HUES64 (cell line): ENCODE data around the gene LINS1.
"Not testable (repeated sequence)": the region's sequence is repeated elsewhere in the genome, so short reads cannot be mapped to it uniquely, and the experiment has no call there.

Source experiments
- H3K27ac ChIP-seq: 2 replicates; pipeline ENCODE4 v1.7.0; 2013; ENCODE audit warnings: low read depth, low read length, inconsistent platforms
- H3K27me3 ChIP-seq: 2 replicates; pipeline ENCODE4 v1.6.1; 2013; ENCODE audit warnings: mild to moderate bottlenecking, low read length; ENCODE audit not compliant: insufficient read depth
- H3K36me3 ChIP-seq: 2 replicates; pipeline ENCODE4 v1.6.1; 2013; ENCODE audit warnings: mild to moderate bottlenecking, low read length; ENCODE audit not compliant: insufficient read depth
- H3K4me1 ChIP-seq: 2 replicates; pipeline ENCODE4 v1.6.1; 2013; ENCODE audit warnings: mild to moderate bottlenecking, low read length, moderate library complexity; ENCODE audit not compliant: insufficient read depth
- H3K4me3 ChIP-seq: 2 replicates; pipeline ENCODE4 v1.5.1; 2013; ENCODE audit warnings: mild to moderate bottlenecking, low read length, moderate library complexity
- H3K9ac ChIP-seq: 2 replicates; pipeline ENCODE4 v1.6.1; 2013; ENCODE audit warnings: mild to moderate bottlenecking, low read depth, low read length
- H3K9me3 ChIP-seq: 2 replicates; pipeline ENCODE4 v1.6.1; 2013; ENCODE audit warnings: low read depth, low read length; ENCODE audit not compliant: insufficient read depth
- WGBS: fragments of 150-250, 120-280 bp; methylation state at CpG from one replicate; pipeline ENCODE4 v1.1.7; 2013; ENCODE audit warnings: missing lambda C conversion rate; 5-methylcytosine and 5-hydroxymethylcytosine counted together

LINS1 gene

DNA sequence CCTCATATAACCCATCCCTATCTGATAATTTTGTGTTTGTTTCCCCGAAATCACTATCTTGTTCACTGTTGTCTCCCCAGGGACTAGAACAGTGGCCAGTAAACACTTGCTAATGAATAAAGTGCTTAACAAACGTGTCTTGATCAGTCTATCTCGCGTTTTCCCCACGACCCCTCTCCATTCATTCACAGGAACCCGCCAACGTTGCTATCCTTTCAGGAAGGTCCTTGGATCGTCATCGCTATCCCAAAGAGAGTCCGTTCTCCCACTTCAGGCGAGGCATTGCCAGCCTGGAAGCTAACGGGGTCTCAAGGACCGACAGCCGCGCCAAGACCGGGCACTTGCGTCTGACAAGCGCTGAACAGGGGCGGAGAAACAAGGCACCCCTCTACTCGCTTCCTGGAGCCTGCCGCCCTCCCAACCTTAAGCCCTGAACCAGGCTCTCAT, 344 bp downstream of the LINS1 start:
- no peak overlapping the region for H3K27ac ChIP-seq
- peaks cover 10% of the 10 kb centered on the region for H3K4me1 ChIP-seq
- under 1% methylated on average over 21 of the region's 21 CpGs for WGBS
- no peaks in the 10 kb centered on the region for H3K27me3 ChIP-seq
- H3K36me3 ChIP-seq = peaks cover 20% of the 10 kb centered on the region
- peak overlapping the region; percentile 77 for H3K4me3 ChIP-seq
- H3K9me3 ChIP-seq = no peaks in the 10 kb centered on the region
- peak overlapping the region; percentile 60 for H3K9ac ChIP-seq

DNA sequence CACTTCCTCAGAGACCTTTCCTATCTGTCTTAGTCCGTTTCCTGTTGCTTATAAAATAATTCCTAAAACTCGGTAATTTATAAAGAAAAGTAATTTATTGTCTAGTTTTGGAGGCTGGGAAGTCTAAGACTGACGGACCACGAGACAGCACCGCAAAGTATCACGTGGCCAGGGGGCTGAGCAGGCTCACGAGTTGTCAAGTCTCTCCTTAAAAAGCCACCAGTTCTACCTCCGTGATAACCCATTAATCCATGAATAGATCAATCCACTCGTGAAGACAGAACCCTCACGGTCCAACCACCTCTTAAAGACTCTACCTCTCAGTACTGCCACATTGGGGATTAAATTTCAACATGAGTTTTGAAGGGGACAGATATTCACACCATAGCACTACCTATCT, 821 bp downstream of the LINS1 start:
- Histone ChIP-seq H3K4me1 (peaks cover 10% of the 10 kb centered on the region), H3K9me3 (no peaks in the 10 kb centered on the region), H3K27me3 (no peaks in the 10 kb centered on the region), H3K9ac (peak overlapping the region; percentile 60), H3K27ac (no peak overlapping the region), H3K4me3 (peak overlapping the region; percentile 77), H3K36me3 (peaks cover 17% of the 10 kb centered on the region)
- WGBS = 1% methylated on average over 8 of the region's 10 CpGs

GRCh38 chr15:100598655-100599054, 3.3 kb downstream of the LINS1 start:
- Histone ChIP-seq H3K9ac (no peak overlapping the region), H3K27me3 (no peaks in the 10 kb centered on the region), H3K4me1 (peaks cover 8% of the 10 kb centered on the region), H3K36me3 (no peaks in the 10 kb centered on the region), H3K4me3 (no peak overlapping the region), H3K9me3 (no peaks in the 10 kb centered on the region), H3K27ac (no peak overlapping the region)
- WGBS = 88% methylated on average over 1 of the region's 1 CpG

DNA sequence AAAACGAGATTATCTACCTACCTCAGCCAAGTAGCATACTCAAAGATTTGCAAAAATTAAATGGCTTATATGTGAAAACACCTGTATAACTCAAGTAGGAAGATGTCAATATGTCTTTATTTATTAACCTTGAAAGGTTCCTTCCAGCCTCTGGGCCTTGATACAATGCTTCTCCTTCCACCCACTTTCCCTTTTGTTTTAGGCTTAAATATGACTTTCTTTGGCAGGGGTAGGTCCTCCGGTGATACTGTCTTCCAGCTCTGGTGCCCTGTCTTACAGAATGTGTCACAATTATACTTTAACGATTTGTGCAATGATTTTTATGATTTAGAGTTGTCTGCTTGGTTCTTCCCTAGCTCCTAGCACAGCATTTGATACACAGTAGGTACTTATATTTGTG, 4.1 kb downstream of the LINS1 start:
- H3K27ac ChIP-seq = no peak overlapping the region
- H3K36me3 ChIP-seq = no peaks in the 10 kb centered on the region
- no peak overlapping the region for H3K4me3 ChIP-seq
- no peak overlapping the region for H3K9ac ChIP-seq
- H3K27me3 ChIP-seq = no peaks in the 10 kb centered on the region
- WGBS = 92% methylated on average over 2 of the region's 3 CpGs
- 0 out of 2 replicates have a peak, but pooled peaks cover 2% of the 10 kb centered on the region for H3K9me3 ChIP-seq
- peaks cover 4% of the 10 kb centered on the region; the same call in 1 of the 2 replicates for H3K4me1 ChIP-seq

DNA sequence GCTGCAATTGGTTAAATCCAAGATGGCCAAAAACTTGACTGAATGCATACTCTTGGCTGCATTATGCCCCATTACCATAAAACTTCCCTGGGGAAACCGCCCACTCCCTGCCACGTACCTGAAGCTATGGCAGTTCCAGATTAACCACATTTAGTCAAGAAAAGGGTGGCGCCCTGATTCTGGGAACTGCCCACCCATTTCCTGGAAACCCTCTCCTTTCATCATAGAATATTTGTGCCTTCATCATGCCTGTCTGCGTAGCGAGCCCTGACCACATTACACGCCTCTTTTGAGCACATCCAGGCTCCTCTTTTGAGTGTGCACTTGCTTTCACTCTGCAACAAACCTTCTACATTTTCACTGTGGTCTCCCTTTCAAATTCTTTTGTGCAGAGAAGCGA, 5.2 kb downstream of the LINS1 start:
- Histone ChIP-seq H3K9ac (no peak overlapping the region), H3K36me3 (no peaks in the 10 kb centered on the region), H3K27ac (no peak overlapping the region), H3K27me3 (no peaks in the 10 kb centered on the region), H3K4me3 (no peak overlapping the region), H3K4me1 (peaks cover 4% of the 10 kb centered on the region; the same call in 1 of the 2 replicates), H3K9me3 (peaks cover 11% of the 10 kb centered on the region; the same call in 1 of the 2 replicates)
- 92% methylated on average over 7 of the region's 7 CpGs for WGBS

DNA sequence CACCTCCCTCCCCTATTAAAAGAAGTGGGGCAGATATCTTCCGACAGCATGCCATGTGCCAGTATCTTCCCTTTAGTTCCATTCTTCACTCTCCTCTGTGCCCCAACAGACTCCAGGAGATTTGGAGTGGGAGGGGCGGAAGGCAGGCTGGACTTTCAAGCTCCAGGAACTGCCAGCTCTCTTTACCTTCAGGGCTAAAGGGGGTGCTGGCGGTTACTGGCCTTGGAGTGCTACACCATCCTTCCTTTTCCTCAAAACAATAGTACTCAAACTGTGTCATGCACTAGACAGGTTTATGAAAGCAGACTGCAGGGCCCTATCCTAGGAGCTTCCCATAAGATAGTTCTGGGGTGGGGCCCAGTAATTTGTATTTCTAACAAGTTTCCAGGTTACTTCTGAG, 6.0 kb downstream of the LINS1 start:
- Histone ChIP-seq H3K4me1 (peaks cover 4% of the 10 kb centered on the region; the same call in 1 of the 2 replicates), H3K4me3 (no peak overlapping the region), H3K27ac (no peak overlapping the region), H3K9me3 (peaks cover 19% of the 10 kb centered on the region; the same call in 1 of the 2 replicates), H3K36me3 (no peaks in the 10 kb centered on the region), H3K27me3 (no peaks in the 10 kb centered on the region), H3K9ac (no peak overlapping the region)
- 99% methylated on average over 3 of the region's 3 CpGs for WGBS

GRCh38 chr15:100593431-100593830, 8.6 kb downstream of the LINS1 start:
- Histone ChIP-seq H3K9ac (no peak overlapping the region), H3K27ac (no peak overlapping the region), H3K4me3 (no peak overlapping the region), H3K4me1 (no peaks in the 10 kb centered on the region), H3K27me3 (no peaks in the 10 kb centered on the region), H3K36me3 (no peaks in the 10 kb centered on the region; the same call in 1 of the 2 replicates), H3K9me3 (peaks cover 42% of the 10 kb centered on the region)
- no CpG with 5 or more reads among the region's 2 CpGs for WGBS

- no peaks in the 10 kb centered on the region for H3K4me1 ChIP-seq
- no peaks in the 10 kb centered on the region for H3K27me3 ChIP-seq
- no peak overlapping the region for H3K9ac ChIP-seq
- H3K27ac ChIP-seq = no peak overlapping the region
- no peak overlapping the region for H3K4me3 ChIP-seq
- H3K9me3 ChIP-seq = peaks cover 48% of the 10 kb centered on the region
- 100% methylated on average over 3 of the region's 3 CpGs for WGBS
- no peaks in the 10 kb centered on the region; the same call in 1 of the 2 replicates for H3K36me3 ChIP-seq
Observed at GRCh38 chr15:100592898-100593297, 9.1 kb downstream of the LINS1 start.

DNA sequence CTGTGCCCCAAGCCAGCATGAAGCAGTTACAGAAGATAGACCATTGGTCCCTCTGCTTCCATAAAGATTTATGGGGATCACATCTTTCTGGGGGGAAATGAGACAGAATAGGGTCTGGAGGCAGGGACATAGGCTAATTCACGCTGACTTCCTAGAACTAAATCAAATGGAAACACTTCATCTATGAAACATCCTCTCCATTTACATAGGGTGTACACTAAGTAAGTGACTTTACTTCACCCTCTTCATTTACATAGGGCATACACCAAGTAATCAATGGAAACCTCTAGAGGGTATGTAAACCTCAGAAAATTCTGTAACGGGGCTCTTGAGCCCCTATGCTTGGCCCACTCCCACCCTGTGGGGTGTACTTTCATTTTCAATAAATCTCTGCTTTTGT, 10.1 kb downstream of the LINS1 start:
- Histone ChIP-seq H3K36me3 (no peaks in the 10 kb centered on the region; the same call in 1 of the 2 replicates), H3K9me3 (peaks cover 58% of the 10 kb centered on the region), H3K9ac (no peak overlapping the region), H3K27ac (no peak overlapping the region), H3K27me3 (no peaks in the 10 kb centered on the region), H3K4me1 (no peaks in the 10 kb centered on the region), H3K4me3 (no peak overlapping the region)
- WGBS = 71% methylated on average over 2 of the region's 2 CpGs

DNA sequence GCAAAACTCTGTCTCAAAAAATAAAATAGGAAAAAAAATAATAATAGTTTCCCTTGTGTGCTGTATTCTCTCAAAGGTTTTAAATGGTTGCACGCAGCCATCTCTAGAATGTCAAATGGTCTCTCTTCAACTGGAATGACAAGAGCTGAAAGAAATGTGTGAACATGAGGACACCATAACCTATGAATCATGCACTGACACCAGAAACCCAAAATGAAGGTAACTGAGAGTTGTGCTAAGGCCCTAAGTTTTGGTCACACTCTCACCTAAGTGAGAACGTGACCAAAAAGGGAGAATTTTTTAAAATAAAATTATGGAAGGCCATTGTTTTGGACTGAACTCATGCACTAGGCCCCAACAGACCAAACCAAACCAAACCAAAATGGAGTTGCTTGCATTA, 10.8 kb downstream of the LINS1 start:
- not testable (repeated sequence) for H3K4me1 ChIP-seq, H3K27me3 ChIP-seq, H3K27ac ChIP-seq, H3K4me3 ChIP-seq, H3K9ac ChIP-seq, H3K36me3 ChIP-seq
- peaks cover 62% of the 10 kb centered on the region for H3K9me3 ChIP-seq
- WGBS = 100% methylated on average over 2 of the region's 2 CpGs

DNA sequence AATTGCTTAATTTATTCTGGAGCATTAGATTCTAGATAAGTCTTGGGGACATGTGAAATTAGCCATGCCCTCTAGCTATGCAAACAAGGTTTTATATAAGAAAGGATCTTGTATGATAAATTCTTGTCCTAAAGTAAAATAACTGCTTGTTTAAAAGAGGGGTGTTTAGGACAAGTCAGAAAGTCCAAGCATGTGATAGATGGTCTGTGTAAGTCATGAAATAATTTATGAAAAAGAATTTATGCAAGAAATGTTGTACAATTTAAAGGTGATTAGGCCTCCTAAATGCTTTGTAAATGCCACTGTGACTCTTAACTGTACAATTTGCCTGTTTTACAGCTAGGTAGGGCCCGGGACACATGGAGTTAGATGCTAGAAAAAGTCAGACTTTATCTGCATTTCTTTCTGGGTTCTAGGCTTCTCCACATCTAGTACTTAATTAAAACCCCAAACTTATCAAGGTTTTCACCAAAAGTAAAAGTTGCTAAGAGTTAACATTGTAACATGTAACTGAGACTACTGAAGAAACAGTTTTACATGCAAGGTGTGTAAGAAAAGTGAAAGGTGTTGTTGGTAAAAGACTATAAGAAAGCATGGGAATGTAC, 13.2 kb downstream of the LINS1 start:
- no peak overlapping the region for H3K9ac ChIP-seq
- no peaks in the 10 kb centered on the region for H3K4me1 ChIP-seq
- 87% methylated on average over 1 of the region's 1 CpG for WGBS
- no peak overlapping the region for H3K27ac ChIP-seq
- H3K4me3 ChIP-seq = no peak overlapping the region
- H3K27me3 ChIP-seq = no peaks in the 10 kb centered on the region
- peaks cover 84% of the 10 kb centered on the region for H3K9me3 ChIP-seq
- H3K36me3 ChIP-seq = peaks cover 5% of the 10 kb centered on the region; the same call in 1 of the 2 replicates

GRCh38 chr15:100580414-100580813, 21.6 kb downstream of the LINS1 start:
- H3K36me3 ChIP-seq = peaks cover 11% of the 10 kb centered on the region; the same call in 1 of the 2 replicates
- H3K4me1 ChIP-seq = no peaks in the 10 kb centered on the region
- no peak overlapping the region for H3K27ac ChIP-seq
- WGBS = 92% methylated on average over 4 of the region's 4 CpGs
- H3K27me3 ChIP-seq = no peaks in the 10 kb centered on the region
- H3K9me3 ChIP-seq = peaks cover 22% of the 10 kb centered on the region
- H3K9ac ChIP-seq = no peak overlapping the region
- H3K4me3 ChIP-seq = no peak overlapping the region
